ENCODE results near the gene ZFP36L2.
A peak's percentile ranks its signal among the peaks of the same experiment; 100 is the strongest.

ZFP36L2 gene

GRCh38 chr2:43221763-43222474 lies 4.5 kb downstream of the ZFP36L2 start:
- TF ChIP-seq CTCF (IDR thresholded peaks at IDR 0.05; ENCODE audit: insufficient read depth, low read length, poor library complexity, severe bottlenecking), result no peak
- peak; percentile 51 for DNase-seq (ENCODE audit: extremely low read depth, insufficient read length)
- Histone ChIP-seq H3K27me3 (replicated peaks; ENCODE audit: control insufficient read depth, insufficient read depth, low read length) (no peaks in the 10 kb centered on the region), H3K36me3 (ENCODE audit: control insufficient read depth, insufficient read depth, low read length) (peaks cover 8% of the 10 kb centered on the region), H3K4me3 (replicated peaks; ENCODE audit: low read depth, low read length) (peak overlapping the region; percentile 90)

GRCh38 chr2:43221124-43221762 lies 5.2 kb downstream of the ZFP36L2 start:
- peaks cover 8% of the 10 kb centered on the region for H3K36me3 ChIP-seq (ENCODE audit: control insufficient read depth, insufficient read depth, low read length)
- H3K4me3 ChIP-seq (replicated peaks; ENCODE audit: low read depth, low read length), result peak overlapping the region; percentile 90
- peak; percentile 59 for DNase-seq (ENCODE audit: extremely low read depth, insufficient read length)
- TF ChIP-seq CTCF (IDR thresholded peaks at IDR 0.05; ENCODE audit: insufficient read depth, low read length, poor library complexity, severe bottlenecking), result no peak
- H3K27me3 ChIP-seq (replicated peaks; ENCODE audit: control insufficient read depth, insufficient read depth, low read length), result no peaks in the 10 kb centered on the region

DNA sequence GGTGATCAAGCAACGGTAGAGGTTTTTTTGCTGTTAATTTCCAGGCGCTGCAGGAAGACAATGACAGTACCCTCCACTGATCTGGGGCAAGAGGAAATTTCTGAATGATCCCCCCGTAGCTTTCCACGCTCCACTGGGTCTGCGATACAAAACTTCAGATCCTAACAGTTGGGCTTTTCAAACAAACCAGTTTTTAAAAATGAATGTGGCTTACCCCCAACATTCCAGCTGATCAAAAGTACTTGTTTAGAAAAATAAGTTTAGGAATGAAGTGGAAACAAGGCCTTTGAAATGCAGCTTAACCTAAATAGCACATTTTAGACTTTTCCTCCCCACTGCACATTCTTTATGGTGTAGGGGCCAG lies 5.7 kb downstream of the ZFP36L2 start:
- no peak for DNase-seq (ENCODE audit: extremely low read depth, insufficient read length)
- TF ChIP-seq CTCF (IDR thresholded peaks at IDR 0.05; ENCODE audit: insufficient read depth, low read length, poor library complexity, severe bottlenecking), result no peak
- peak overlapping the region; percentile 90 for H3K4me3 ChIP-seq (replicated peaks; ENCODE audit: low read depth, low read length)
- peaks cover 8% of the 10 kb centered on the region for H3K36me3 ChIP-seq (ENCODE audit: control insufficient read depth, insufficient read depth, low read length)
- H3K27me3 ChIP-seq (replicated peaks; ENCODE audit: control insufficient read depth, insufficient read depth, low read length), result no peaks in the 10 kb centered on the region

GRCh38 chr2:43220229-43220751 lies 6.1 kb downstream of the ZFP36L2 start:
- no peak for TF ChIP-seq CTCF (IDR thresholded peaks at IDR 0.05; ENCODE audit: insufficient read depth, low read length, poor library complexity, severe bottlenecking)
- DNase-seq (ENCODE audit: extremely low read depth, insufficient read length), result no peak
- Histone ChIP-seq H3K36me3 (ENCODE audit: control insufficient read depth, insufficient read depth, low read length) (peaks cover 8% of the 10 kb centered on the region), H3K27me3 (replicated peaks; ENCODE audit: control insufficient read depth, insufficient read depth, low read length) (no peaks in the 10 kb centered on the region), H3K4me3 (replicated peaks; ENCODE audit: low read depth, low read length) (peak overlapping the region; percentile 90)

- DNase-seq (ENCODE audit: extremely low read depth, insufficient read length), result peak; percentile 88
- H3K27me3 ChIP-seq (replicated peaks; ENCODE audit: control insufficient read depth, insufficient read depth, low read length), result no peaks in the 10 kb centered on the region
- peaks cover 3% of the 10 kb centered on the region for H3K36me3 ChIP-seq (ENCODE audit: control insufficient read depth, insufficient read depth, low read length)
- H3K4me3 ChIP-seq (replicated peaks; ENCODE audit: low read depth, low read length), result peak overlapping the region; percentile 90
- TF ChIP-seq CTCF (IDR thresholded peaks at IDR 0.05; ENCODE audit: insufficient read depth, low read length, poor library complexity, severe bottlenecking), result peak; percentile 31
These were observed 6.8 kb downstream of the ZFP36L2 start for GRCh38 chr2:43219383-43220228.

Data from GM06990 (cell line).